Mucosa of gallbladder (tissue), 1 donor: ENCODE results near the gene CPT1C. TPM values are rescaled to one million over a fixed set of nuclear protein-coding genes. Genes with fewer than 3 reads are reported as not detected.

Source experiments
- DNase-seq: peaks from one replicate; pipeline ENCODE4 v3.0.0-alpha.2; 2020; ENCODE audit warnings: low spot score
- total RNA-seq: library from RNA; stranded (reverse); gene quantifications from one replicate; pipeline ENCODE4 v1.2.1, GENCODE V29; 2021
- donor health status: DM: no; HTN: no; CAD: no.

The CPT1C gene
- total RNA-seq, 1 donor from 2014 or later, result 14.2 TPM

DNA sequence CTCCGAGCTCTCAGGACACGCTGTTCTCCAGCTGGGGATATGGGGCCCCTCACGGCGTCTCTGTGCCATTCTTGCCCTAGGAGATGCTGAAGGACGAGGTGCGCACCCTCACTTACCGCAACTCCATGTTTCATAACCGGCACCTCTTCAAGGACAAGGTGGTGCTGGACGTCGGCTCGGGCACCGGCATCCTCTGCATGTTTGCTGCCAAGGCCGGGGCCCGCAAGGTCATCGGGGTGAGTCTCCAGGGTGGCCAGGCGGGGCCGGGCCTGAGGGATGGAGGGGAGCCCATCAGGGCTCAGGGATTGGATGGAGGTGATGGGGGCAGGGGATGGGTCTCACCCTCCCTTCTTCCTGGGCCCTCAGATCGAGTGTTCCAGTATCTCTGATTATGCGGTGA is 9.1 kb upstream of the CPT1C start:
- no peak for DNase-seq

DNA sequence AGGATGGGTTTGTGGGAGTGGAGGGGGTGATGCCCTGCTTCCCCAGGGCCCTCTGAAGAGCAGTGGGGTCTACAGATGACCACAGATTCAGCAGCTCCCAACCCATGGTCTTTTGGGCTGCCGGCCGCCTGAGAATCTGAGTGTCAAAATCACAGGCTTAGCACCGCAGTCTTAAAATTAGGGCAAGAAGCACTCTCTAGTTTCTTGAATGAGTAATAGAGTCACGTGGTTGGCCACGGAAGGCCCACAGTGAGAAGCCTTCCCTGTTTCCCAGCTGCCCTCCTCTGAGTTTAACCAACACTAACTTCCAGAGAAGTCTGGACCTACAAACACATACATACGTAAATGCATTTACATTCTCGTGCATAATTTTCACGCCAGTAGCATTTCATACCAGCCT is 8.6 kb upstream of the CPT1C start:
- DNase-seq, result no peak

DNA sequence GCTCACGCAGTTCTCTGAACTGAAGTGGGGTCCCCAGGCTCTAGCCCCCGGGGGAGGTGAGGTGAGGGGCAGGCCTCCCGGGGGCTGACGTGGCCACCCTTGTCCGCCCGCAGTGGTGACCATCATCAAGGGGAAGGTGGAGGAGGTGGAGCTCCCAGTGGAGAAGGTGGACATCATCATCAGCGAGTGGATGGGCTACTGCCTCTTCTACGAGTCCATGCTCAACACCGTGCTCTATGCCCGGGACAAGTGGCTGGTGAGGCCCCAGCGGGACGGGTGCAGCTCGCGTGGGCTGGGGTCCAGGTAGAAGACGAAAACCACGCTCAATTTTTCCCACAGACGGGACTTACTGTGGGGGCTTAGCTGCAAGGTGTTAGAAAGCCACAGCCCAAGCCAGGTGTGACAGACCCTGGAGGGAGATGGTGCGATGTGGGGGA is 7.1 kb upstream of the CPT1C start:
- DNase-seq, result no peak

DNA sequence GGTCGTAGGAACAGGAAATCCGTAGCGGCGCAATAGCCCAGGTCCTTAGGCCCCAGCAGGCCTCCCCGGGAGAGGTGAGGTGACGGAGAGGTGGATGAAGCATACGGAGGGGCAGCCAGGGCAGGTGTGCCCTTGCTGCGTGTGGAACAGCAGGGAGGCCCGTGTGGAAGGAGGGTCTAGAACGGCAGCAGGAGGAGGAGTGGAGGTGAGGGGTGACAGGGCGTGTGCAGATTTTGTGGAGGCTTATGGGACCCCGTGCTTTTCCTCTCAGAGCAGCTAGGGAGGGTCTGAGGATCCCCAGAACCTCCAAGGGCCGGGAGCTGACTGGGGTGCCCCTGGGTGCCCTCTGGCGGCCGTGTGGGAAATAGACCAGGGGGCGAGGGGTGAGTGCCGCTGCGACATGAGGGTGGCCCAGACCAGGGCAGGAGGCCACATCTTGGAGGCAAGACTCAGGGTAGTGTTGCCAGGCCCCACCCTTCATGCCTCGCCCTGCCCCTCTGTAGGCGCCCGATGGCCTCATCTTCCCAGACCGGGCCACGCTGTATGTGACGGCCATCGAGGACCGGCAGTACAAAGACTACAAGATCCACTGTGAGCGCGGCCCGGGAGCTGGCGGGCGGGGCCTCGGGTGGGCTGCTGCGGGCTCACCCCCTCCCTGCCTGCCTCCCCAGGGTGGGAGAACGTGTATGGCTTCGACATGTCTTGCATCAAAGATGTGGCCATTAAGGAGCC is 6.5 kb upstream of the CPT1C start:
- no peak for DNase-seq

DNA sequence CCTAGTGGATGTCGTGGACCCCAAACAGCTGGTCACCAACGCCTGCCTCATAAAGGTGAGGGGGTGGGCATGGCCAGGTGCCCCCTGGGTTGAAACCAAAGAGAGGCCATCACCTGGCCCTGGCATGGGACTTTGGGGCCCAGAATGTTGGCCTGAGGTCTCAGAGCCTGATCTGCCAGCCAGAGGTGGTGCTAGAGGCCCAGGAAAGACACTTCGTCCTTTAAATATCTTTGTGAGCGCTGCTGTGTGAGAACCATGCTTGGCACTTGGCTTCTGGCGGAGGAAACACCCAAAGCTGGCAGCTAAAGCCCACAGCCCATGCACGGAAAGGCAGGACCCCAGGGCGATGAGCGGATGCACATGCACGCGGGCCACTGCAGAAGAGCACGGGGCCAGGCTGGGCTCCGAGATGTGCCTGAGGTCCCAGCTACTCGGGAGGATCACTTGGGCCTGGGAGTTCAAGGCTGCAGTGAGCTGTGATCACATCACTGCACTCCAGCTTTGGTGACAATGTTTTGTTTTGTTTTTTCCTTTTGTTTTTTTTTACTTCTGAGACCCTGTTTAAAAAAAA is 5.8 kb upstream of the CPT1C start:
- DNase-seq, result no peak

DNA sequence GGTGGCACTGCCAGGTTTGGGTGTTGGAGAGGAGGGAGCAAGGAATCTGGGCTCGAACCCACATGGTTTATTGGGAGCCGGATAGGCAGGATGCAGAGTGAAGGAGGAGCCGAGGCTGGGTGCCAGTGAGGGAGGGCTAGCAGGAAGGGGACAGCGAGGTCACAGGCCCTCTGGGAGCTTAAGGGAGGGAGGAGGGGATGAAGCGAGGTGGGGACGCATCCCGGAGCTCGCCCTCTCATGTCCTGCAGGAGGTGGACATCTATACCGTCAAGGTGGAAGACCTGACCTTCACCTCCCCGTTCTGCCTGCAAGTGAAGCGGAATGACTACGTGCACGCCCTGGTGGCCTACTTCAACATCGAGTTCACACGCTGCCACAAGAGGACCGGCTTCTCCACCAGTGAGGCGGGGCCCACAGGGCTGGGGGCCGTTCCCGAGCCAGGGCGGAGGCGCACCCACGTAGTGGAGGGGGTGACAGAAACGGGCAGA is 5.0 kb upstream of the CPT1C start:
- DNase-seq, result no peak

DNA sequence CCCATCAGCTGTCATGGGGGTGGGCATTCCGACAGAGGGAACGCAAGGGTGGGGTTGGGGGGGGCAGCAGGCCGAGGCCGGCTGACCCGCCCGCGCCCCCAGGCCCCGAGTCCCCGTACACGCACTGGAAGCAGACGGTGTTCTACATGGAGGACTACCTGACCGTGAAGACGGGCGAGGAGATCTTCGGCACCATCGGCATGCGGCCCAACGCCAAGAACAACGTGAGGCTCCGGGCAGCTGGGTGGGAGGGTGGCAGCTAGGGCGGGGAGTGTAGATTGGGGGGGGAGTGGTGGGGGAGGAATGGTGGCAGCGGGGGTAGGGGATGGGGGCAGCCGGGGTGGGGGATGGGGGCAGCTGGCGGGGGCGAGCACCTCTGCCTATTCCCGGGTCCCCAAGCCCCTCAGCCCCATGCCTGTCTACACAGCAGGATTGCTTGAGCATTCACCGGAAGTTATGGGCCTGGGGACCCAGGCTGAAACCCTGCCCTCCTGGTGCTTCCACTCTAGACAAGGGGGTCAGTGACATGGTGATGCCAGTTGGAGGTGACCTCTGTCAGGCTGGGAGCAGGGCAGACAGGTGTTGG is 4.3 kb upstream of the CPT1C start:
- DNase-seq, result no peak

DNA sequence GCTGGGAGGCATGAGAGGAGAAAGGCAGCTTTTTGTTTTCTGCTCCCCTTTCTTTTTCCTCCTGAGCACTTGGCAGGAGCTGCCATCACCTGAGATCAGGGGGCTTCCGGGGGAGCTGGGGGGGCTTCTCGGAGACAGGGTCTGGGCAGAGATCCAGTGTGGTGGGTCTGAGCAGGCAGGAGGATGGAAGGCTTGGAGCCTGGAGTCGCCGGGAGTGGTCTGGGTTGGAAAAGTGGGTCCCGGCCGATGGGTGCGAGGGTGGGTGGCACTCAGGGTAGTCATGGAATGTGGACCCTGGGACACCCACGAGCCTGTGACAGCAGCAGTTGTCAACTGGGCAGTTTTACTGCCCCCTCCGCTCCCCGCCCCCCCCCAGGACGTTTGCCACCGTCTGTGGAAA is 3.8 kb upstream of the CPT1C start:
- no peak for DNase-seq

DNA sequence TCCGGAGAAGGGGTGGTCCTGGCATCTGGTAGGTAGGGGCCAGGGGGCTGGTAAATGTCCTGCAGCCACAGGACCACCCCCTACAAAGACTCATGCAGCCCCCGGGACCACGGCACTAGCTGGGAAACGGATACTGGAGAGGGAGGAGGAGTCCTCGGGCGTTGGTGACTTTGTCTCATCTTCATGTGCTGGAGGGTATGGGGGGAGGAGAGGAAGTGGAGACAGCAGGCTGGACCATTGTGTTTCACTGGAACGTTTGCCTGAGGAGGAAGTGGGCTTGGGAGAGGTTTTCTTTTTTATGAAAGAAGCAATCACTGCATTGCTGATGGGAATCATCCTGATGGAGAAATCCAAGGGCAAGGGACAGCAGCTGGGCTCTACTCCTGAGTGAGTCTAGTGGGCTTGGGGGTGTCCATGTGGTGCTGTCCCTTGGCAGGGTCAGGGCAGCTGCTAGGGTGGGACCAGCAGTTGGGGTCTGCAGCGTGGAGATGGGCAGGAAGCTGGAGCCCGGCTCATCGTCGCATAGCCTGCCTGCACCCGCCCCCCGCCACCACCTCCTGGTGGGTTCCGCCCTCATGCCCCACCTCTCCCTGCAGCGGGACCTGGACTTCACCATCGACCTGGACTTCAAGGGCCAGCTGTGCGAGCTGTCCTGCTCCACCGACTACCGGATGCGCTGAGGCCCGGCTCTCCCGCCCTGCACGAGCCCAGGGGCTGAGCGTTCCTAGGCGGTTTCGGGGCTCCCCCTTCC is 3.2 kb upstream of the CPT1C start:
- DNase-seq, result no peak

DNA sequence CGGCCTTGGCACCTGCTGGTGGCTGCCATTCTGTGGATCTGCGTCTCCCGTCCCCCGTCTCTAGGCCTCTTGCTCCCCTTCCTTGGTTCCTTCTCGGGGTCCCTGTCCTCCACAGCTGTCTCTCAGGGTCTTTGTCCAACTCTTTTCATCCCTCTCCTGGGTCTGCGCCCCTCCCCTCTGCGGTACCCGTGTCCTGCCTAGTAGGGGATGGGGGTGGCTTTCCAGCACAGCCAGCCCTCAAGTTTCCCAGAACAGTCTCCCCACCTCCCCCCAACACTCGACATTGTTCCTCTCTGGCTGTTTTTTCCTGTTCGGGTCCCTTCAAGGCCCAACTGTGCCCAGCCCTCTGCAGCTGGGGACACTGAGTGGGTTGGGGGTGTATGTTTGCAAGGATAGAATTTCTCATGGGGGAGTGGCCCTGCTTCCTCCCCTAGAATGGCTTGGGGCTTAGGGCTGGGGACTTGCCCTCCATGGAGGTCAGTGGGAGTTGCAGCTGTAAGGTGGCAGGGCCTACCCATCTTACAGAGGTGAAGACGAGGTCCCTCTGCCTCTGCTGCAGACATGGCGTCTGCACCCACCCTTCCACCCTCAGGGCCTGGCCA is 2.3 kb upstream of the CPT1C start:
- DNase-seq, result no peak

DNA sequence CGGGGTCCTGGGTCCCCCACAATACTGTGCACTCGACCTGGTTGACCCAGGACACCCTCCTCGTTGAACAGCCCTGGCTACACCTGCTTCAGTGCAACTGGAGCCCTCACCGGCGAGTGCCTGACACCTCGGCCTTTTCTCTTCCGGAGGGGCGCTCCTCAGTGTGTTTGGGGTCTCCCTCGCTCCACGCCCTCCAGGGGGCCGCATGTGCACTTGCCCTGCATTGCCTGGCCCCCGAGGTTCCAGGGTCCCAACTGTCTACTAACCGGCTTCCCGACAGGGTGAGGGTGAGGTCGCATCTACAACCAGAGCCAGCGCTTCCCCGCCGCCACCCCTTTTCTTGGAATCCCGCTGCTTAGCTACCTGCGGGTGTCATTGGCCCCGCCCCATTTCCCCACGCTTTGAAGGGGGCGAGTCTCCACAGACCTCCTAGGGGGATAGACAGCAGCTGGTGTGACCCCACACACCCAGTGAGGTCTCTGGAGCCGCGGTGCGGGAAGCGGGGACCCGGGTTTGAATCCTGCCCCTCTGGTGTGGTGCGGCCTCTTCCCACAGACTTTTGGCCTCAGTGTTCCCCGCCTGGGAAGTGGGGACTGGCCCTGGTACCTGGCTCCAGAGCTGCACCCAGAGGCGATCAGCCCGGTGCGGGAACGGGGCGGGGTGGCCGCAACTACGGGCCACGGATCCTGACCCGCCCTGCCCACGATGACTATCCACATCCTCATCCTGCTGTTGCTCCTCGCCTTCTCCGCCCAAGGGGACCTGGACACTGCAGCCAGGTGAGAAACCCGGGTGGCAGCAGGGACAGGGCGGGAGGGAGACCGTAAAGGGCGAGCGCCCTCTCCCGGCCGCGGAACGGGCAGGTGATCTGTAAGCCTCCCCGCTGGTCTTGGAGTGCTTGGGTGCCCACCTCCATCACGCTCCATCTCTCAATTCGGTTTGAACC is 1.5 kb upstream of the CPT1C start, which contains the start of gene ADM5:
Gene ADM5, plus strand, starts transcription at position 462 of the 946 bp plus-strand sequence. Its CDS starts 244 bp downstream, at position 706.
- DNase-seq, result no peak

DNA sequence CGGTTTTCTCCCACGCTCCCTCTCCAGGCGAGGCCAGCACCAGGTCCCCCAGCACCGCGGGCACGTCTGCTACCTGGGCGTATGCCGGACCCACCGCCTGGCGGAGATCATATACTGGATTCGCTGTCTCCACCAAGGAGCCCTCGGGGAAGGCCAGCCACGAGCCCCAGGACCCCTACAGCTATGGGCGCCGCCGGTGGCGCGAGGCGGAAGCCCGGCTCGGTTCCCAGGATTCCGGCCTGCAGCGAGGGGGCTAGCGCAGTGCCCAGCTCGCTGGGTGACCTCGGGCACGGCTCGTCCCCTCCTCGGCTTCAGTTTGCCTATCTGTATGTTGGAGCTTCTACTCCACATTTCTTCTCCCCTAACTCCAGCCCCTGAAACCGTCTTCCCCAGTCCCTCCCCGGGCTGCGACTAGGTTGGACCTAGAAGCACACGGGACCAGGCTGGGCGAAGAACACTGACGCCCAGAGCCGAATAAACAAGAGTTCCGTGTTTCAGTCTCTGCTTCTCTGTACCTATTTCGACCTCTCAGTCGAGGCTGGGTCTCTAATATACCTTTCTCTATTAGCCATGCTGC is 749 bp upstream of the CPT1C start:
- DNase-seq, result no peak

DNA sequence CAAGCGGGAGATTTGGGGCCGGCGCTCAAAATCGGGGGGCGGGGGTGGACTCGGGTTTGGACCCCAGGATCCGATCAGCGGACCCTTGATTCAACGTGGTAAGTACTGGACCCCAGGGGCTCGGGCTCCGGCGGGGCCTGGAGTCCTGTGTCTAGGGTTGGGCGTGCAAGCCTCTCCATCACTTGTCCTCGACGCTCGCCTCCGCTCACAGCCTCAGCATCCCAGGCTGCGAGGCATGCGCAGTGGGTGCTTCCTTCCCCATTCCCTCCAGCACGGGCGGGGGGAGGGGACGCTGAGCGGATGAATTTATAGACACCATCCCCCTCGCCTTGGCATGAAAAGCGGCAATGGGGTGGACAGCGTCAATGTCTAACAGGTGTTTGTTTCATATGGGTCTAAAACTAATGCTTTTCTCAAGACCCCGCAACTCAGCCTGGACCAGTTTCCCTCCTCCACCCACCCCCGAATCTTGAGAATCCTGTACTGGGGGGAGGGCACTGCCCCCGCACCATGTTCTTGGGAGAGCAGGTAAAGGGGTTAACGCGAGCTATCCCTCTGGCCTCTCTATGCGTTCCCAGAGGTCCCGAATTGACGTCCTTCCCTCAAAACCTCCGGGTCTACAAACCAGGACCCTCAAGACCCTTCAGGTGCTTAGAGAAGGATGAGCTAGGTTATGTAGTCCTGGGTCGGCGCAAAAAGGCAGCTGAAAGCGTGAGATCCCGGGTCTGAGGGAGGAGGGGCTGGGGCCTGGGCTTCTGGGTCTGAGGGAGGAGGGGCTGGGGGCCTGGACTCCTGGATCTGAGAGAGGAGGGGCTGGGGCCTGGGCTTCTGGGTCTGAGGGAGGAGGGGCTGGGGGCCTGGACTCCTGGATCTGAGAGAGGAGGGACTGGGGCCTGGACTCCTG is 579 bp downstream of the CPT1C start:
- DNase-seq, result no peak

DNA sequence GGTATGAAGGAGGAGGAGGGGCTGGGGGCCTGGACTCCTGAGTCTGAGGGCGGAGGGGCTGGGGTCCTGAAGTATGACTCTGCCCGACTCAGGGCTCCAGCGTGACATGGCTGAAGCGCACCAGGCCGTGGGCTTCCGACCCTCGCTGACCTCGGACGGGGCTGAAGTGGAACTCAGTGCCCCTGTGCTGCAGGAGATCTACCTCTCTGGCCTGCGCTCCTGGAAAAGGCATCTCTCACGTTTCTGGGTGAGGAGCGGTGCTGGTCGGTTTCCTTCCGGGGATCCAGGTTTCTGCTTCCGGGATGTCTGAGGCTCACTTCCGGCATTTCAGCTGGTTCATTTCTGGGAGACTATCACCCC is 1.2 kb downstream of the CPT1C start:
- no peak for DNase-seq

DNA sequence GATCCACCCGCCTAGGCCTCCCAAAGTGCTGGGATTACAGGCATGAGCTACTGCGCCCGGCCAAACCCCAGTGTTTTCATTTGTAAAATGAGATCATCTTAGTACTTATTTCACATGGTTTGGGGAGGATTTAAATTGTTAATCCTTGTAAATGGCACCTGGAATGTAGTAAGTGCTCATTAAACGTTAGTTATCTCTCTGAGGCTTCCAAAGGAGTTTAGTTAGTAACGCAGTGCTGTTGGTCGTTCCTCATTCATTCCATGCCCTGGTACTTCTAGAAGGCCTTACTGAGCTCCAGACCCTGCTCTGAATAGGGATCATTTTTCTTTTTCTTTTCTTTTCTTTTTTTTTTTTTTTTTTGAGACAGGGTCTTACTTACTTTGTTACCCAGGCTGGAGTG is 5.2 kb downstream of the CPT1C start:
- DNase-seq, result no peak

DNA sequence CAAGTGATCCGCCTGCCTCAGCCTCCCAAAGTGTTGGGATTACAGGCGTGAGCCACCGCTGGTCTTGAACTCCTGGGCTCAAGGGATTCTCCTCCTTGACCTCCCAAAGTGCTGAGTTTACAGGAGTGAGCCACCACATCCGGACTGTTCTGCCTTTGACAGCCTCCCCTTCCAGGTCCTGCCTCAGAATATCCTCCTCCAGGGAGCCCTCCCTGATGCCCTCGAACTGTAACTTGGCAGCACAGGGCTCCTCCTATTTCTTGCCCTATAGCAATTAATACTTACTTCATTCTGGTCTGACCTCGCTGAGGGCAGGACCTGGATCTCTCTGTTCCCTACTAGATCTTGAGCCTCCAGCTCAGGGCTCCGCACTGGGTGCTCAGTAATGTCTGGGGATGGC is 5.9 kb downstream of the CPT1C start:
- DNase-seq, result no peak

DNA sequence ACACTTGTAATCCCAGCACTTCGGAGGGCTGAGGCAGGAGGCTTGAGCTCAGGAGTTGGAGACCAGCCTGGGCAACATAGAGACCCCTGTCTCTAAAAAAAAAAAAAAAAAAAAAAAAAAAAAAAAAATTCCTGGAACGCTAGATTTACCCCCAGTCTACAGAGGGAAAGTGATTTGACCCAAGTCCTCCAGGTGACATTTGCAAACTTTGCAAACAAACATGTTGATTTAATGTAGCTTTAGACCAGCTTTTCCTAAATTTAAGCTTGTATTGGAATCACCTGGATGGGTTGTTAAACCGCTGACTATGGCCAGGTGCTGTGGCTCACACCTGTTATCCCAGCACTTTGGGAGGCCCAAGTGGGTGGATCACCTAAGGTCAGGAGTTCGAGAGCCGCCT is 8.4 kb downstream of the CPT1C start:
- no peak for DNase-seq

DNA sequence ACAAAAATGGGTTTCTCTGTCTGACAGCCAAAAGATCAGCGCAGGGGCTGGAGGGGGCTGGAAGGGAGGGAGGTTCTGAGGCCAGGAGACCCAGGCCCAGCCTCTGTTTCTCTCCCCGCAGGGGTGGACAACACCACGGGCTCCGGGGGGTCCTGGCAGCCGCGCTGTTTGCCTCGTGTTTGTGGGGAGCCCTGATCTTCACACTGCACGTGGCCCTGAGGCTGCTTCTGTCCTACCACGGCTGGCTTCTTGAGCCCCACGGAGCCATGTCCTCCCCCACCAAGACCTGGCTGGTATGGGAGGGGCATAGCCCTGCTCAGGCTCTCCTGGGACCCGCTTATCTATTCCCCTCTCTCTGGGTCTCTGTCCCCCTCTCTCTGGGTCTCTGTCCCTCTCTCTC is 9.6 kb downstream of the CPT1C start:
- no peak for DNase-seq

DNA sequence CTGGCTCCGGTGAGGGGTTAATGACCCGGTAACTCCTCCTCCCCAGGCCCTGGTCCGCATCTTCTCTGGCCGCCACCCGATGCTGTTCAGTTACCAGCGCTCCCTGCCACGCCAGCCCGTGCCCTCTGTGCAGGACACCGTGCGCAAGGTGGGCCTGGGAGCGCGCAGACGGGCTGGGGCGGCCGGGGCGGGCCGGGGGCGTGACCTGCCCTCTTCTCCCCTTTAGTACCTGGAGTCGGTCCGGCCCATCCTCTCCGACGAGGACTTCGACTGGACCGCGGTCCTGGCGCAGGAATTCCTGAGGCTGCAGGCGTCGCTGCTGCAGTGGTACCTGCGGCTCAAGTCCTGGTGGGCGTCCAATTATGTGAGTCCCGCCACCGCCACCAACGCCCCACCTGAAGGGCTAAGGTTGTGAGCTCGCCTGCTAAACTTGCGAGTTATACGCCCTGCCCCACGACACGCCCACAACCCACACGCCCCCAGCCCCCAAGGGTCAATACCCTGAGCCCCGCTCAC is 10.4 kb downstream of the CPT1C start:
- DNase-seq, result no peak
